Activated CD8-positive, alpha-beta memory T cell treated with anti-CD3 and anti-CD28 coated beads, Interleukin-2, amount 50 U/mL, for 24 hours (primary cell): Measurements from ENCODE around the gene KCNA4.
"Not testable (repeated sequence)": the region's sequence is repeated elsewhere in the genome, so short reads cannot be mapped to it uniquely, and the experiment has no call there.

Source experiments
- DNase-seq: peaks from one replicate; pipeline ENCODE4 v3.0.0-alpha.2; 2020; ENCODE audit errors: extremely low read depth

The KCNA4 gene

DNA sequence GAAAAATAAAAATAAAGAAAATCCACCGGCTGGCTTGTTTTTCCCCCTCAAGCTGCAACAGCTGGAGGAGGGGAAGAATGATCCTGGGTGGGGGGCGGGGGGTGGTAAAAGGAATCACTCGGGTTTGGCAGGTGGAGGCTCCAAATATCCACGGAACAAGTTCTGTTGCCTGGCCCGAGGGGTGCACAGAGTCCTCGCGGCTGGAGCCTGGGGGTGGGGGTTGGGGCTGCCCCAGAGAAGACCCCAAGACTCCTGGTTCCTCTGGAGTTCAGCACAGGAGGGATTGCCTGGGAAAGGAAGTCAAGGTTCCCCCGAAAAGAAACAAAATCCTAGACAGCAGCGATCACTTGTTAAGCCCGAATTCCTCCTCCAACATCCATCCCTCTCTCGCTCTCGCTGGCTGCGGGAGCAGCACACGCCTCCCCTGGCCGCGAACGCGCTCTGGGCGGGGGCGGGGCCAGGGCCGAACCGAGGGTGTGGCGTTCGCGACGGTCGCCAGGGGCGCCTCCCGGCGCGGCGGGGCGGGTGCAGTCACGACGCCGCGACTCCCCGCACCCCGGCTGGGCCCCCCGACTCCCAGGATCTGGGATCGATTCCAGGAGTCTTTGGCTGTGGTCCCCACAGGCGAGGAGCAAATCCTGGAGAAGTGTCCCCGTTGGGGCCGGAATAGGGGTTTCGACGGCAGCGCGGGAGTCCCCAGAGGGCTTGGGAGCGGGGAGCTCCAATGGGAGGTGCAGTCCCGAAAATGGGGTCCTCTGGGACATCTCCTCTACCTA is at the start of gene KCNA4:
Gene KCNA4, minus strand, starts transcription at position 443 of the 776 bp plus-strand sequence. CDS start 4,352 bp downstream, outside the sequence.
- no peak for DNase-seq

DNA sequence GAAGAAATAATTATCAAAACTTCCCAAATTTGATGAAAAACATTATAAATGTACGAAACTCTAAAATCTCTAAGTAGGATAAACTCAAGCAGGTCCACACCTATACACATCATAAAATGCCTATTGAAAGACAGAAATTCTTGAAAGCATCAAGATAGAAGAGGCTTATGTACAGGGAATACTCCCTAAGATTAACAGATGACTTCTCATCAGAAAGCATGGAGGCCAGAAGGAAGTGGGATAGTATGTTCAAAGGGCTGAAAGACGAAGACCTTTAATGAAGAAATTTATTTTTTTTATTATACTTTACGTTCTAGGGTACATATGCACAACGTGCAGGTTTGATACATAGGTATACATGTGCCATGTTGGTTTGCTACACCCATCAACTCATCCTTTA is 45.3 kb upstream of the KCNA4 start:
- no peak for DNase-seq

DNA sequence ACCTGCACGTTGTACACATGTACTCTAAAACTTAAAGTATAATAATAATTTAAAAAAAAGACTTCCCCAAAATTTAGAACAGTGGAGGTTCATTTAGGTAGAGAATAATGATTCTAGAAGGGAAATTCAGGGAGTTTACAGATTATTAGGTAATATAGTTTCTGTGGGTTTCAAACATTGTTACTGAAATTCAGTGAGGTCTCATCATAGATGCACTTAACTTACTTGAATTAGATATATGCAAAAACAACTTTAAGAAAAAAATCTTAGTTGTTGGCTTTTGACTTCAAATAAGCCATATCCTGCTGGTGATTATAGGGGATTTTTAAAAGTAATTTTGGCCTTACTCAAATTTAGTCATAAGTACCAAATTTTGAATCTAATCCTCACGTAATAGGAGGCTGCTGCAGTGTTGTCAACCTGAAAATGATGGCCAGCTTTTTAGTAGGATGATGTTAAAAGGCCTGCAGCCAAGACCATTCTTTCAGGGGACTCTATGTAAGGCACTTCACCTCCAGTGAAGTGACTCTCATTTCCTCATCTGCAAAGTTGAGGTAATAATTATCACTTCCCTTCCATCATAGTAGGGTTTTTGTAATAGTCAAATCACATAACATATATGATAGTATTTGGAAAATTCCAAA is 42.5 kb upstream of the KCNA4 start:
- no peak for DNase-seq

DNA sequence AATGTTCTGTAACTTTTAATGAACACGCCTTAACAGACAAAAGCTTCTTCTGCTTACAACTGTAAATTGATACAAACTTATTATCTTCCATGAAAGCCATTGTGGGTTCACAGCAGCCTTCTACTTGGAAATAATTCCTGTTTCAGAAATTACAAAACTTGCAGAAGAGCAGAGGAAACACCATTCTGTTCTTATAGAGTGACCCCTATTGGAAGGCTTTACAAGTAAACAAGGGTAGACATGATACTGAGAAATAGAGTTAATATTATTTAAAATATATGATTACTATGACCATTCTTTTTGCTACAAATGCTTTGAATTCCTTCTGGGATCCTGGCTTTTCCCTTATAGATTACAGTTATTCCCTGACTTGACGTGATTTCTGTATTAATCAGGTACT is 32.4 kb upstream of the KCNA4 start:
- DNase-seq, result no peak

DNA sequence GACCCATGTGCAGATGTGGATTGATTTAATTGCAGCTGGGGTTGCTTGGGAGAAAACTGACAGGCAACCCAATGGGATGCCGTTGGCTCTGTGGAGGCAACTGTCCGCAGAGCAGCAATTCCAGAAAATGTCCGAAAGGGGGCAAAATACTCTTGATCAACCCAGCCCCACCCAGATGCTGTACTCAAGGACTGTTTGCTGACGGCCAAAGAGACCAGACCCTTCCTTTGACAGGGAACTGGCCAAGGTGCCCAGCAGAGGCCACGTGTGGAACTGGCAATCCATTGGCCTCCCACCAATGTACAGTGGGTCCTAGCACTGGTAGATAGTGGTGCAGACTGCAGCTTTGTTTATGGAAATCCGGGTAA is 29.7 kb upstream of the KCNA4 start:
- no peak for DNase-seq

DNA sequence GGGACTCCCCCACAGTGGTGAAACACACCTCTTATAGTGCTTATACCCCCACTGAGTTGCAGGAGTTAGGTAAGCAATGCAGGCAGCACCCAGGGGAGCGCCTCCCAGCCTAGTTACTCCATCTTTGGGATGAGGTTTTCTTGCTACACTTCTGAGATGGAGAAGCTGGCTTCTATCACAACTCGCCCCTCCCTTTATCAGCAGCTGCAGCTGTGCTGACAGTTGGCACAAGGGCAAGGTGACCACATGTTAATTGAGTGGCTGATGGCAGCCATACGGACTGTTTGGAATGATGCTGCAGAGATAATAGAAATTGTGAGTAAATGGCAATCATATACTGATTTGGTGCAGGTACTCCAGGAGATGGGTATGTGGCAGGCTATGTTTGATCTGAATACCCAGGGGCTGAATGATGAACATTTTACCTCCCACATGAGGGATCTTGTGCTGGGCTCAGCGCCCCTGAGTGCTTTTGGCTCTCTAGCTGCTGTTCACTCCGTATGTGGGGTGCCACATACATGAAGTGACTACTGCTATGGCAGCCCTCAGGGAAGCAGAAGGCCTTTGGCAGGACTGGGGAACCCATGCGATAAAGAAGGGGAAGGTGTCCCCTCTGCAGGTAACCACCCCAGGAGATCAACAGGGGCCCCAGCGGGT is 29.2 kb upstream of the KCNA4 start:
- no peak for DNase-seq

DNA sequence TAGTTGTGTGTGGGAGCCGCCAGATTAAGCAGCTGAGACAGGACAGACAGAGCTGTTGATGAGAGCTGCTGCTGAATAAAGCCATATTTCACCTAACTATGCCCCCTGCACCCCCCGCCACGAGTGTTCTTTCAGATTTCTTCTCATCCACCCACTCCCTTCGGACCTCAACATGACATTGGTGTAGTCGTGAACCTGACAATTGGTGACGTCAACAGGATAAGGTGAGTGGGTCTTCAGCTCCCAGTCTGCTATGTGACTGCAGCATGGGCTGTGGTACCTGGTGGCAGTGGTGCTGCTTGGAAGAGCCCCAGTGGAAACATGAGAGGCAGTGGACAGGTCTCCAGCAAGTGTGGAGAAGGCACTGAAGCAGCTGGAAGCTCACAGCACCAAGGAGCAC is 28.3 kb upstream of the KCNA4 start:
- no peak for DNase-seq

DNA sequence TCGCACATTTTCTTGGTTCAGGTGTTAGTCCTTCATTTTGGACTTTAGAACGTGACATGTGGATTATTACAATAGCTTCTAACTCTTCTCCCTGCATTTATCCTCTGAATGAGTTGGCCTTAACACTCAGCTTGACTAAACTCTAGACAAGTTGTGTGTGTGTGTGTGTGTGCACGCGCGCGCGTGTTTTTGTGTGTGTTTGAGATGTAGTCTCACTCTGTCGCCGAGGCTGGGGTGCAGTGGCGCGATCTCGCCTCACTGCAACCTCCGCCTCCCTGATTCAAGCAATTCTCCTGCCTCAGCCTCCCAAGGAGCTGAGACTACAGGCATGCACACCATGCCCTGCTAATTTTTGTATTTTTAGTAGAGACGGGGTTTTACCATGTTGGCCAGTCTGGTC is 24.3 kb upstream of the KCNA4 start:
- no peak for DNase-seq

DNA sequence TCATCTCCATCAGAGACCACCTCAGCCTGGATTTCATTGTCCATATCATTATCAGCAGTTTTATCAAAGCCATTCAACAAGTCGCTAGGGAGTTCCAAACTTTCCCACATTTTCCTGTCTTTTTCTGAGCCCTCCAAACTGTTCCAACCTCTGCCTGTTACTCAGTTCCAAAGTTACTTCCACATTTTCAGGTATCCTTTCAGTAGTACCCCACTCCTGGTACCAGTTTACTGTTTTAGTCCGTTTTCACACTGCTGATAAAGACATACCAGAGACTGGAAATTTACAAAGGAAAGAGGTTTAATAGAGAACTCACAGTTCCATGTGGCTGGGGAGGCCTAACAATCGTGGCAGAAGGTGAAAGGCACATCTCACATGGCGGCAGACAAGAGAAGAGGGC is 17.9 kb upstream of the KCNA4 start:
- not testable (repeated sequence) for DNase-seq

DNA sequence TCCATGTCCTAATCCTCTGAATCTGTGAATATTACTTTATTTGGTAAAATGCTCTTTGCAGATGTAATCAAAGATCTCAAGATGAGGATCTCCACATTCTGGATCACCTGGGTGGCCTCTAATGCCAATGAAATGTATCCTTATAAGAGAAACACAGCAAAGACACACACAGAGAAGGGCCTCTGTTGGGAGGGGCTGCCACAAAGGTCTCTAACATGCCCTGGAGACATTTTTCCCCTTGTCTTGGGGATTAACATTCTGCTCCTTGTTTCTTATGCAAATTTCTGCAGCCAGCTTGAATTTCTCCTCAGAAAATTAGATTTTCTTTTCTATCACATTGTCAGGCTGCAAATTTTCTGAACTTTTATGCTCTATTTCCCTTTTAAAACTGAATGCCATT is 17.3 kb upstream of the KCNA4 start:
- DNase-seq, result not testable (repeated sequence)

DNA sequence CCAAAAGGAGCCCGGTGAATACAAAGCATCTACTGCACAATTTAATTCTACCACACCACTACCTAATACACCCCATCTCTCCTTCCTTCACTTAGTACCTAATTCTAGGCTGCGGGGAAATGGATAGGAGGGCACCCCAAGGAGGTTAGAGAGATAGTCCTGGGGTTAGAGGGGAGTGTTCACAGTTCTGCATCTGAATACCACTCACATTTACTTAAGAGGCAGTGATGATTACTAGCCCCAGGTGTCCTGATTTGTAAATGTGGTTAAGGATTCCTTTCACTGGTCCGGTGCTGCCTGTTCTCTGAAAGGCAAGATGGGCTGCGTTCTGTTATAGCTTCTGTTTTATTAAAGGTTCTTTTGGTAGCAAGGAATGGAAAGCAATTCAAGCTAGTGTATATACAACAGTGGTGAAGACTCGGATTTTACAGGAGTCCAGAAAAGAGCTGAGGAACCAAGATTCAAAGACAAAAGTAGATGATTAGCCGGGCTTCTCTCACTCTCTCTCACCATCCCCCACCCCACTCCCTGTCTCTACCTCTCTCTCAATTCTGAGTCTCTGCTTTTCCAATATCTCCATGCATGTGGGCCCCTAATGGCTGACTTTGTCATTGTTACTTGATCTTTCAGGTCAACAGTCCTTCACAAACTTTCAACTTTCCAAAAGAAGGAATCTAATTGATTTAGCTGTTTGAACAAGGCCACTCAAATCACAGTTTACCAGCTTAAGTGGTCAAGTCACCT is 8.7 kb upstream of the KCNA4 start:
- no peak for DNase-seq

DNA sequence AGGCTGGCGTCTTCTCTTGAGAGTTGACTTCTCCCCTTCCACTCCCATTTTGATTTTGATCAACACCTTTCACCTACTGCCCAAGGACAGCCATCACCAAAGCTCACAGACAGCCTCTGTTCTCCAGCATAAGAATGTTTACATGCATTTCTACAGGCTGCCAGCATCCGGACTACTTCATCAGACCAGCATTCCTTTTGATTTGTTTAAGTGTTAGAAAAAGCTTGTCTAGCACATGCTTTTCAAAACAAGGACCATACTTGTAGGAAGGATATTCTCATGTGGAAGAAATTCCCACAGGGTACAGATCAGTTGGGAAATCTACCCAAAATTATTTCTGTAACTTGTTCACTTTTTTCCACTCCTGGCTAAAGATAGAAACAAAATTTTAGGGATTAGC is 6.2 kb upstream of the KCNA4 start:
- DNase-seq, result no peak

DNA sequence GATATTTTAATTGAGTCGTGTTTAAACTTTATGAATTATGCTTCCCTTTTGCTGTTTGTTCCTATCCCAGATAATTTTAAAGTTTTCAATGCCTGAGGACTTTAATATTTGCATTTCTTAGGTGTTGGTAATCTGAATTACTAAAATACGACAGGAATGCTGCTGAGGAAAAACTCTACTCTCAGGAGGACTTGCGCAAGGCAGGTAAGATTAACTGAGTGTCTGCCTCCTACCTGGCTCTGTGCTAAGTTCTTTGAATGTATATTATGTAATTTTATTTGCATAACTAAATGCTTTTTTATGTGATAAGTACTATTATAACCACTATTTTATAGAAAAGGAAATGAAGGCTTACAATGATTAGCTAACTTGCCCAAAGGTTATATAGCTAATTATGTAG is 2.7 kb upstream of the KCNA4 start:
- DNase-seq, result no peak

DNA sequence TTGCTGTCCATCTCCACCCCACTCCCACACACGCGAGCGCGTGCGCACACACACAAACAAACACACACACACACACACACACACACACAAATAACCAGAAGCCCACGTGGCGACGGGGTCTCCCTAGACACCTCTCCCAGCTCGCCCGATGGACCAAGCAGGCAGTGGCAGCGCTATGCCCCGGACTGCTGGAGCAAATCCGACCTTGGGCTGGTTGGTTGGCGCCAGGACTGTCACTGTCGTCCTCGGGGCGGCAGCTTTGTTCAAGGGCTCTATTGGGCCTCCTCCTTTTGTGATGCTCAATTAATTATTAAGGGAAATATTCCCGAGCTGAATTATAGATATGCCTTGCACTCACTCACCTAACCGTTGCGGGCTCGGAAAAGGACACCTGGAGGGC is 1.7 kb upstream of the KCNA4 start:
- no peak for DNase-seq

DNA sequence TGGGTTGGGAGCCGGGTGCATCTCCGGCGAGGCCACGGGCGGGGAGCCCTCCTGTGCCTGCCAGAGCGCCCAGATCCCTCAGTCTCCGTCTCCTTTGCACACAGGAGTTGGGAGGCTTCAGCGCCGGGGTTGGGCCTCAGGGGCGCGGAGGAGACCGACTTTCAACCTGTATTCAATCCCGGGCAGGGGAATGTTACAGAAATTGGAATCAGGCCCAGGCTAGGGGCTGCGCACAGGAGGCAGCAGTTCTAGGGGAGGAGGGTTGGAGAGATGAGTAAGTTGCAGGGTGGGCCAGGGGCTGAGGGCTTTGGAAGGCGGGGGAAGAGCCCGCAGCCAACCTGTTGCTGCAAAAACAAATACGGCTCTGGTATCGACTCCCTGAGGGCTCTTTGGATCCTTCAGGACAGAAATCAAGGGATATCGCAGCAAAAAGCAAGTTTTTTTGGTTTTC is 640 bp upstream of the KCNA4 start:
- no peak for DNase-seq

DNA sequence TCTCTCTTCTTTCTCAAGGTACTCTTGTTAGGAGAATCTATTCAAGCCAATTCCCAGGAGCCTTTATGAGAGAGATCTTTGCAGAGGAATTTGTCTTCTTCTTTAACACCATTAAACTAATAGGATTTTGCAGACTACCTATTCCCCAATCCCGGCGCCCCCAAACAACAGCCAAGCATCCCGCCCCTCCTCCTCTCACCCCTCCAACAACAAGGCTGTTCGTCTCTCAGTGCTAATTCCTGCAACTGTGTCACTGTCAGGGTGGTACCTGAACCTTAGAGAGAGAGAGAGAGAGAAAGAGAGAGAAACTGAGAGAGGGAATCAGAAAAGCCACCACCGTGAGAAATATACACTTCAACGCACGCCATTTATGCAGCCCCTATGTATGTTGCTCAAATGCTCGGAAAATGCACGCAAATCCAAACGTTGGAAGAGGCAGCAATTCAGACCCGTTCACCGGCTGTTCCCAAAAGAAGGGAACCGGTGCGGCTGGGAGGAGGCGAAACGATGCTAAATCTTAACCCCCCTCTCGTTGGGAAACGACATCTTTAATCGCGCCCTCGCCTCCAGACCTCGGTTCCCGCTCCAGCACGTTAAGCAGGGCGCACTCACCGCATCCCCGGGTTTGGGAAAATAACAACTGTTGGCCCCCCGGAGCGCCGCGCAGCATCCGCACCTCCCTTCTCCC is 961 bp downstream of the KCNA4 start:
- DNase-seq, result no peak

DNA sequence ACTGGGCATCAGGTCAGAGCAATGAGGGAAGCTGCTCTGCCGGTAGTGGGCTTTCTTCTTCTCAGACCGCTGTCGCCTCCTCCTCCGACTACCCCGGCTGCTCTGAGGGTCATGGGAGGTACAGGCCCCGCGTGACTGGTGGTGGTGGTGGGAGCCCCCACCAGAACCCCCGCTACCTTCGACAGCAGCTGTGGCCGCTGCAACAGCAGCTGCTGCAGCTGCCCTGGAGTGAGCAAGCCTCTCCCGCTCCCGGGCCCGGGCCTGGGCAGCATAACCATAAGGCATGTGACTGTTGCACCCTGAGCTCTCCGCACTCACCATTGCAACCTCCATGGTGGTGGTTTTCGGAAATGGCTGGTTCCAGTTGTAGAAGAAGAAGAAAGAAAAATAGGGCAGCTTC is 4.5 kb downstream of the KCNA4 start:
- DNase-seq, result no peak

DNA sequence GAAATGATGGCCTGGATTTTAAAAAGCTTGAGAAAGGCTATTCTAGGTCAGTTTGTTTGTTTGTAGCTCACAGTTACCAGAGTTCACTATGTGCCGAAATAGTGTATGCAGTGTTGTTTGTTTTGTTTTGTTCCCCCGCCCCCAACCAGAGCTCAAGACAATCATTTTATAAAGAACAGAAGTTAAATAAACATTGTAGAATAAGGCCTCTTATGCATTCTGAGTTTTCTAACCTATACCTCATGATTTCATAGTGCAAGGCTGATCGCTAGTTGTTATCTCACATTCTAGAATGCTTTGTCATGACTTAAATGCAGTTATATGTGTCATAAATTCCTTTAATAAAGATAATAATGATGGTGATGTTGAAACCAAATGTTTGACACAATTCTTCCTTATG is 7.8 kb downstream of the KCNA4 start:
- no peak for DNase-seq

DNA sequence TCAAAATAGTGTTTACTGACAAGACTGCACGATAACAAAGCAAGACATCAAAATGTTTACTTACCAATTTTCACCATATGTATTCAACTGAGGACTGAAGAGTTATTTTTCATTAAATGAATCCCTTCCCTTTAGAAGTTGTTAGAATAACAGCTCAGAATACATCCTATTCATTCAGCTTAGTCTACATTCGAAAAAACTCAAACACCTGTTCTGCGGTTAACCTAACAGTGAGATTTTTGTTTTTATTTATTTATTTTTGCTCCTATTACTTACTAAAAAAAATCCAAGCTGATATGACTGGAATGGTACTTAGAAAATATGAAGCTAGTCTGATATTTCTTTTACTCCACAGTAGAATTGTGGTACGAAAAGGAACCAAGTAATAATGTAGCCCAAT is 10.0 kb downstream of the KCNA4 start:
- no peak for DNase-seq

DNA sequence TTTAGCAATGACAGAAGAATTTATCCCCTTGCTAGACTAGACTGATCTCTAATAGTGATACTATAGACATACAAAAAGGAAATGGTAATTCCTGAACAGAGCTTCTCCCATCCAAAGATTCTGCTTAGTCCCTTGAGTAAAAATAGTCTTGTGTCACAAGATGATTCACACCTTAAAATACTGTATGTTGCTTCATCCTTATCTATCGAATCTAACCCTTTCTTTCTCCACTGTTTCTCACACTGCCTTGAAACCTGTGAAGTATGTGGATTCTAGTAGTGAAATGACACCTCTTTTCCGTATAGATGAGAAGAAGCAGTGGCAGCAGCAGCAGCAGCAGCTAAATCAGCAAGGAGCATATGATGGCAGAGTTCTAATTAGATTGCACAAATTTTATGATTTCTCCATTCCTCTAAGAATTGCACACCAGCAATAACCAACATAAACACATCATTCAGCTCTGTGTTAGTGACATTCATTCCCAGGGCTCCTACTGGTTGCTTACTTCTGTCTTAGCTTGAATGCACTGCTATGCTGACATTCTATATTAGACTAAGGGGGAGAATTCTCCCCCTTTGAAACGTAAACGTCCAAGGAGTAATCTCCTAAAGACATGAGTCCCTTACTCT is 14.6 kb downstream of the KCNA4 start:
- DNase-seq, result no peak
